Adipose tissue (tissue), 3 donors: Measurements from ENCODE around the gene F5. TPM values are rescaled to one million over a fixed set of nuclear protein-coding genes. Genes with fewer than 3 reads are reported as not detected.

ENCODE experiments used
- H3K27ac ChIP-seq: one replicate; pipeline ENCODE4 v1.5.1; 2013; ENCODE audit warnings: low read depth, low read length
- WGBS, 3 donors: extraction: QIAGEN DNeasy Blood & Tissue Kit; methylation state at CpG; one replicate each; pipeline ENCODE4 v1.1.7; 2013; 5-methylcytosine and 5-hydroxymethylcytosine counted together
- polyA plus RNA-seq, 3 donors: library from polyadenylated mRNA; stranded (reverse); fragments of 200-250 nt; gene quantifications; one replicate each; pipeline ENCODE4 v1.2.3, GENCODE V29; 2013
- donor health status: healthy with polysubstance abuse.
- donor health status: Bipolar disorder and iron deficiency.
- donor health status: healthy.

Gene F5
- polyA plus RNA-seq, 3 donors, result 0.22 to 3.6 (median 0.67) TPM

GRCh38 chr1:169466259-169467230, 119.7 kb downstream of the F5 start:
- 71 to 75% (median 75%) methylated on average over 8 of the region's 8 CpGs for WGBS, 3 donors
- H3K27ac ChIP-seq, result no peak overlapping the region

GRCh38 chr1:169465281-169465680, 121.0 kb downstream of the F5 start:
- no peak overlapping the region for H3K27ac ChIP-seq

Other genes with a start within 250 kb of the F5 start
- 10 to 100 TPM in 1 of 3 donors, 1 to 10 TPM in 2; 7.2 to 14.3 (median 7.5) TPM for gene NME7, start 218.7 kb downstream of the F5 start, polyA plus RNA-seq
- 10 to 100 TPM in 1 of 3 donors, 1 to 10 TPM in 2; 4.4 to 15.1 (median 9.1) TPM for gene BLZF1, start 218.3 kb downstream of the F5 start, polyA plus RNA-seq
- gene CCDC181, start 159.0 kb downstream of the F5 start, polyA plus RNA-seq, result under 1 TPM in 2 of 3 donors, not detected in 1; 0.30 to 0.61 TPM
- gene SLC19A2, start 100.5 kb downstream of the F5 start, polyA plus RNA-seq, result 10 to 100 TPM in 2 of 3 donors, 1 to 10 TPM in 1; 9.7 to 39.3 (median 30.3) TPM
- gene SELP, start 43.6 kb upstream of the F5 start, polyA plus RNA-seq, result 10 to 100 TPM in 1 of 3 donors, 1 to 10 TPM in 2; 1.0 to 20.7 (median 3.0) TPM
- 10 to 100 TPM in 2 of 3 donors, 1 to 10 TPM in 1; 3.8 to 25.4 (median 24.3) TPM for gene SELL, start 125.1 kb upstream of the F5 start, polyA plus RNA-seq
- 10 to 100 TPM in 1 of 3 donors, 1 to 10 TPM in 1, under 1 TPM in 1; 0.87 to 65.7 (median 7.6) TPM for gene SELE, start 147.6 kb upstream of the F5 start, polyA plus RNA-seq
- 1 to 10 TPM; 3.9 to 5.3 (median 4.2) TPM for gene METTL18, start 208.4 kb upstream of the F5 start, polyA plus RNA-seq